Measurements from ENCODE around the gene RGS7. TPM values are rescaled to one million over a fixed set of nuclear protein-coding genes. Genes with fewer than 3 reads are reported as not detected.

RGS7 gene
- polyA plus RNA-seq, 2 of the 4 experiments (the other 2 are of a cell fraction) = 0.08 TPM; not detected in 1

- TF ChIP-seq HMGXB4 (CRISPR knock-in tag; IDR thresholded peaks at IDR 0.05; ENCODE audit: borderline replicate concordance) = no peak
- no peak for TF ChIP-seq NFE2L2 (conservative IDR thresholded peaks at IDR 0.05; ENCODE audit: low read length)
- no peak for TF ChIP-seq BHLHE40 (IDR thresholded peaks at IDR 0.05; ENCODE audit: low read depth, low read length)
- no peak for TF ChIP-seq JUN (IDR thresholded peaks at IDR 0.05)
- TF ChIP-seq TP53 (CRISPR knock-in tag; IDR thresholded peaks at IDR 0.05) = no peak
Measured at GRCh38 chr1:240772131-240772530, 584.9 kb downstream of the RGS7 start (continued).

GRCh38 chr1:240771450-240771849, 585.6 kb downstream of the RGS7 start:
- WGBS (ENCODE audit: missing lambda C conversion rate) = 70% methylated on average over 16 of the region's 16 CpGs
- no peak overlapping the region for H3K4me2 ChIP-seq
- POLR2A ChIA-PET = no interaction called here
- H3K4me3 ChIP-seq = no peak overlapping the region
- no peak overlapping the region for H3K27ac ChIP-seq
- no peak for FAIRE-seq
- no peaks in the 10 kb centered on the region for H3K4me1 ChIP-seq
- TF ChIP-seq HOXB13 (CRISPR knock-in tag; IDR thresholded peaks at IDR 0.05; ENCODE audit: low read depth) (no peak), PBX3 (IDR thresholded peaks at IDR 0.05) (no peak), ESRRA (IDR thresholded peaks at IDR 0.05; ENCODE audit: borderline replicate concordance, low read length) (no peak), EHF (CRISPR knock-in tag; IDR thresholded peaks at IDR 0.05) (no peak), NPAS2 (CRISPR knock-in tag; IDR thresholded peaks at IDR 0.05; ENCODE audit: borderline replicate concordance) (no peak), POLR2A (IDR thresholded peaks at IDR 0.05; ENCODE audit: low read length) (no peak), HOXB5 (CRISPR knock-in tag; IDR thresholded peaks at IDR 0.05) (no peak)
- DNase-seq (ENCODE audit: low read depth in 1 of 2, low spot score in 1 of 2) = no peak
- CTCF ChIA-PET = interaction anchor here (1.0 kb wide), 1 partner anchor 176 kb away, joined by 3 read pairs; no protein-coding TSS in a partner anchor
- H3K9me3 ChIP-seq = no peaks in the 10 kb centered on the region
- ATAC-seq = no peak

- Histone ChIP-seq H3K4me1 (peaks cover 9% of the 10 kb centered on the region; the same call in 2 of the 3 replicates), H3K9me3 (no peaks in the 10 kb centered on the region), H3K27ac (no peak overlapping the region), H3K4me3 (no peak overlapping the region), H3K4me2 (no peak overlapping the region)
- no peak for DNase-seq (ENCODE audit: low read depth in 1 of 2, low spot score in 1 of 2)
- 93% methylated on average over 4 of the region's 4 CpGs for WGBS (ENCODE audit: missing lambda C conversion rate)
- ChIA-PET CTCF (interaction anchor here (0.6 kb wide), 1 partner anchor 69 kb away, joined by 3 read pairs; no protein-coding TSS in a partner anchor), POLR2A (no interaction called here)
- no peak for FAIRE-seq
- no peak for ATAC-seq
- TF ChIP-seq KDM1A (IDR thresholded peaks at IDR 0.05; ENCODE audit: low read depth) (no peak), MYC (IDR thresholded peaks at IDR 0.05; ENCODE audit: borderline replicate concordance, low read length) (no peak), ZFP36 (IDR thresholded peaks at IDR 0.05; ENCODE audit: borderline replicate concordance, partially characterized antibody) (no peak), CHD2 (IDR thresholded peaks at IDR 0.05; ENCODE audit: low read length, partially characterized antibody) (no peak), JUN (IDR thresholded peaks at IDR 0.05) (no peak), KDM5A (IDR thresholded peaks at IDR 0.05) (no peak), SMC3 (IDR thresholded peaks at IDR 0.05) (no peak), ZNF302 (CRISPR knock-in tag; IDR thresholded peaks at IDR 0.05) (no peak), HEYL (CRISPR knock-in tag; IDR thresholded peaks at IDR 0.05) (no peak)
Measured at GRCh38 chr1:240768979-240769378, 588.0 kb downstream of the RGS7 start.

- POLR2A ChIA-PET = no interaction called here
- FAIRE-seq = no peak
- peaks cover 9% of the 10 kb centered on the region; the same call in 2 of the 3 replicates for H3K4me1 ChIP-seq
Measured at GRCh38 chr1:240766831-240767230, 590.2 kb downstream of the RGS7 start.

More at GRCh38 chr1:240766831-240767230, 590.2 kb downstream of the RGS7 start:
- Histone ChIP-seq H3K4me3 (no peak overlapping the region), H3K9me3 (no peaks in the 10 kb centered on the region), H3K4me2 (no peak overlapping the region), H3K27ac (no peak overlapping the region)
- CTCF ChIA-PET = no interaction called here
- TF ChIP-seq RFX5 (IDR thresholded peaks at IDR 0.05) = no peak
- TF ChIP-seq NFE2L2 (conservative IDR thresholded peaks at IDR 0.05; ENCODE audit: low read length) = no peak
- no peak for TF ChIP-seq REST (IDR thresholded peaks at IDR 0.05)
- no peak for TF ChIP-seq HEYL (CRISPR knock-in tag; IDR thresholded peaks at IDR 0.05)
- no peak for TF ChIP-seq RARB (CRISPR knock-in tag; IDR thresholded peaks at IDR 0.05)
- TF ChIP-seq ESRRA (IDR thresholded peaks at IDR 0.05; ENCODE audit: borderline replicate concordance, low read length) = no peak
- TF ChIP-seq CBX2 (IDR thresholded peaks at IDR 0.05; ENCODE audit: borderline replicate concordance, low read depth) = no peak
- TF ChIP-seq GATA3 (IDR thresholded peaks at IDR 0.05; ENCODE audit: borderline replicate concordance) = no peak
- no peak for TF ChIP-seq KDM1A (IDR thresholded peaks at IDR 0.05; ENCODE audit: low read depth)
- TF ChIP-seq PBX3 (IDR thresholded peaks at IDR 0.05) = no peak
- TF ChIP-seq HOXA7 (CRISPR knock-in tag; IDR thresholded peaks at IDR 0.05) = no peak
- no peak for TF ChIP-seq MYC (IDR thresholded peaks at IDR 0.05; ENCODE audit: borderline replicate concordance, low read length)
- ATAC-seq = no peak
- DNase-seq (ENCODE audit: low read depth in 1 of 2, low spot score in 1 of 2) = no peak
